GM12878 (cell line): ENCODE measurements around the gene XDH.

ENCODE experiments used
- CHD4 ChIP-seq: fragments of 200-600 bp; sonication (generic); IDR thresholded peaks from 2 replicates; pipeline ENCODE4 v1.6.1; 2016; ENCODE audit warnings: mild to moderate bottlenecking
- CTCF ChIP-seq, 3 experiments: IDR thresholded peaks in 2 of 3; conservative IDR thresholded peaks in 1 of 3; 2 replicates each; pipeline ENCODE4 v1.5.1; 2011; ENCODE audit warnings: low read depth in 3 of 3, low read length in 3 of 3, mild to moderate bottlenecking in 3 of 3, control low read depth in 2 of 3, moderate library complexity in 2 of 3, inconsistent platforms in 1 of 3, mixed read lengths in 1 of 3; ENCODE audit not compliant: control insufficient read depth in 2 of 3, insufficient read depth in 1 of 3; ENCODE audit errors: extremely low read depth in 1 of 3
- GABPA ChIP-seq: IDR thresholded peaks from 2 replicates; pipeline ENCODE4 v1.6.1; 2014; ENCODE audit warnings: antibody characterized with exemption, low read depth, mild to moderate bottlenecking, inconsistent platforms
- JUNB ChIP-seq: IDR thresholded peaks from 2 replicates; pipeline ENCODE4 v1.6.1; 2016; ENCODE audit warnings: antibody characterized with exemption, mild to moderate bottlenecking
- KDM1A ChIP-seq: fragments of 200-600 bp; sonication (generic); IDR thresholded peaks from 2 replicates; pipeline ENCODE4 v1.6.1; 2016; ENCODE audit warnings: borderline replicate concordance
- KLF5 ChIP-seq: fragments of 450-650 bp; IDR thresholded peaks from 2 replicates; pipeline ENCODE4 v1.6.1; 2014; ENCODE audit warnings: mild to moderate bottlenecking; ENCODE audit not compliant: partially characterized antibody
- MEF2A ChIP-seq: IDR thresholded peaks from 2 replicates; pipeline ENCODE4 v1.6.1; 2011; ENCODE audit warnings: low read depth, mild to moderate bottlenecking, low read length, moderate library complexity; ENCODE audit not compliant: insufficient read depth
- MXI1 ChIP-seq: fragments of 150-350 bp; IDR thresholded peaks from 2 replicates; pipeline ENCODE4 v1.6.1; 2011; ENCODE audit warnings: low read depth, mild to moderate bottlenecking, inconsistent platforms, low read length, improper control_type of control experiment
- PKNOX1 ChIP-seq: fragments of 450-650 bp; IDR thresholded peaks from 2 replicates; pipeline ENCODE4 v1.6.1; 2016; ENCODE audit warnings: mild to moderate bottlenecking
- POLR2A ChIP-seq: IDR thresholded peaks from 2 replicates; pipeline ENCODE4 v1.6.1; 2011; ENCODE audit warnings: low read depth, mild to moderate bottlenecking, low read length
- PRDM15 ChIP-seq: fragments of 450-650 bp; formaldehyde crosslinking; IDR thresholded peaks from 2 replicates; pipeline ENCODE4 v1.4.0; 2020; ENCODE audit warnings: mild to moderate bottlenecking, moderate library complexity
- RAD21 ChIP-seq: IDR thresholded peaks from 2 replicates; pipeline ENCODE4 v1.6.1; 2011; ENCODE audit warnings: mild to moderate bottlenecking, low read depth, low read length, moderate library complexity; ENCODE audit not compliant: insufficient read depth
- SUZ12 ChIP-seq: fragments of 200-600 bp; sonication (generic); IDR thresholded peaks from one replicate; pipeline ENCODE4 v1.6.1; 2018; ENCODE audit warnings: antibody characterized with exemption, mild to moderate bottlenecking; ENCODE audit not compliant: unreplicated experiment
- YY1 ChIP-seq: IDR thresholded peaks from 2 replicates; pipeline ENCODE4 v1.6.1; 2011; ENCODE audit warnings: low read depth, mild to moderate bottlenecking, low read length

GRCh38 chr2:31413862-31414550 is 536 bp downstream of the XDH start:
- TF ChIP-seq RAD21 = no peak
- no peak for TF ChIP-seq JUNB
- no peak for TF ChIP-seq MXI1
- peak in 1 of 3 experiments; percentile 35; a peak in 2 of 6 replicates for TF ChIP-seq CTCF (IDR thresholded peaks at IDR 0.05 in 2 of 3, conservative IDR thresholded peaks at IDR 0.05 in 1 of 3; ENCODE audit: control insufficient read depth in 2 of 3, extremely low read depth in 1 of 3, insufficient read depth in 1 of 3, low read depth in 3 of 3, low read length in 3 of 3)
- TF ChIP-seq SUZ12 = no peak
- no peak for TF ChIP-seq POLR2A
- no peak for TF ChIP-seq PKNOX1
- TF ChIP-seq KDM1A = no peak
- TF ChIP-seq PRDM15 (CRISPR knock-in tag) = no peak
- no peak for TF ChIP-seq GABPA
- no peak for TF ChIP-seq CHD4
- no peak for TF ChIP-seq MEF2A
- TF ChIP-seq YY1 = no peak
- no peak for TF ChIP-seq KLF5
